GM12892 (cell line): ENCODE data around the gene TMEM202.
"Not testable (repeated sequence)": the region's sequence is repeated elsewhere in the genome, so short reads cannot be mapped to it uniquely, and the experiment has no call there.

Experiments used
- DNase-seq: peaks from one replicate; pipeline ENCODE4 v3.0.0; 2011; ENCODE audit not compliant: insufficient read length
- FAIRE-seq: peaks from 2 replicates; lab custom pipeline; 2011; peaks lifted over from hg19 to GRCh38; lab: Jason Lieb, UNC
- POLR2A ChIP-seq: IDR thresholded peaks from 2 replicates; pipeline ENCODE4 v1.6.1; 2011; ENCODE audit warnings: low read depth, low read length, control low read depth
- POLR2AphosphoS5 ChIP-seq: IDR thresholded peaks from 2 replicates; pipeline ENCODE4 v1.6.1; 2011; ENCODE audit warnings: low read depth, low read length, control low read depth
- TAF1 ChIP-seq: IDR thresholded peaks from 2 replicates; pipeline ENCODE4 v1.6.1; 2011; ENCODE audit warnings: low read depth, mild to moderate bottlenecking, control low read depth, low read length, borderline replicate concordance

TMEM202 gene

DNA sequence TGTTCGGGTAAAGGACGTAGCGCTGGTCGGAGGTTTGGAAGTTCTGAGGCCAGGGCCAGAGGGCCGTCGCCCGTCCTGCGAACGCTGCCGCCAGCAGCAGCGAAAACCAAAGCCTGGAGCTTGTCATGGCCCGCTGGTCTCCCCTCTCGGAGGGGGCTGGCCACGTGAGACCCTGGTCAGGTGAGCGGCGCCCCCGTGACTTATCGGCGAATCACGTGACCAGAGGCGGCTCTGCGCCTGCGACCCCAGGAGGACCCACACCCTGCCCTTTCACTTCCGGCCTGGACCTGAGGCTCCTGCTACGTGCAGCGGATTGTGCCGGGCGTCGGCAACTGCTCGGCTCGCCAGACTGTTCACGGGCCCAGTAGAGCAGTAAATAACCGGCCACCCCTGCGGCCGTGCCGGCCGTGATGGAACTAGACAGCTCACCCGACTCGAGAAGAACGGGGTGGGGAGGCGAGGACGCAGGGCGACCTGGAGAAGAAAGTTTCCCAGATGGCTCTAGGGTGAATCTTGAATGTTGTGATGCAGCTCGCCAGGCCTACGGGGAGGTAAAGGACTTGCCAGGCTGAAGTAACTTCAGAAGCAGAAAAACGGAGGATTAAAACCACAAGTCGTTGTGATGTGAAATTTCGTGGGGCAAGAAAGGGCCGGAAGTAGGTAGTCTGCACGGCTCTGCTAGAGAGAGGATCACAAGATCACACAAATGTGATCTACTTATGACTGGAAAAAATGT is 22.1 kb upstream of the TMEM202 start, which contains the start of gene HEXA:
TSS of gene HEXA (minus strand) at position 169 of the 736 bp plus-strand sequence. CDS start at position 127, 42 bp downstream.
- peak; percentile 96 for FAIRE-seq
- DNase-seq, result peak; percentile 91
- TF ChIP-seq POLR2A, result peak; percentile 83; the same call in 1 of the 2 replicates
- TF ChIP-seq POLR2AphosphoS5, result peak; percentile 82; the same call in 1 of the 2 replicates
- peak; percentile 72; the same call in 1 of the 2 replicates for TF ChIP-seq TAF1

DNA sequence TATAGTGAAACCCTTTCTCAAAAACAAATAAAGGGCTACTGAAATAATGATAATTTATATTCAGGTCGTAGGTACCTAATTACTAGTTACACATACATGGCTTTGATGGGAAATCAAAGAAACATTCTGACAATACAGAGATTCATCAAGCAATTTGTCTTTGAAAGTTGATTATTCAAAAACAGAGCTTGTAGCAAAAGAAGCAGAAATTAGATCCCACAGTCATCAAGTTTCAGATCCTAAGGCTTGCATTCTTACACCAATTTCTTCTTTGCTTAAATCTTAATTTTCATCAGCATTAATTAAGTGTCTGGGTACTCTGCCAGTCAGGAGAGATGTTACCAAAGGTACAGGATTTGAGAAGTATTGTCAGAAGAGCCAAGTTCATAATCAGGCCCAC is 20.8 kb upstream of the TMEM202 start:
- TF ChIP-seq POLR2AphosphoS5 (no peak), POLR2A (no peak), TAF1 (no peak)
- FAIRE-seq (no peak), DNase-seq (no peak)

DNA sequence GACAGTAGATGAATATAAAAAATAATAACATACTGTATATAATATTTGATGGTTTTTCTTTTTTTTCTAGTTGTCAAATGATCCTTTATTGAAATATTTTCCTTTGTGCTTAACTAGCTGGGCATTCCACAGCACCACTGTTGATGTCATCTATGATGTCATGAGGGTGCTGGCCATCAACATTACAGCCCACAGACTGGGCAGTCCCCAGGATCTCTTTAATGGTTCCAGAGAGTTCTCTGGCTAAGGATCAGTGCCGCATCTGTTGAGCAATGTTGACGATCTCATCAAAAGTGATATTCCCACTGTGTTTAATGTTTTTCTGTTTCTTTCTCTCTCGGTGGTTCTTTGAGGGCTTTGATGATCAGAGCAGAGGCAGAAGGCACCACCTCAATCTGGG is 19.0 kb upstream of the TMEM202 start:
- FAIRE-seq, DNase-seq: not testable (repeated sequence)

DNA sequence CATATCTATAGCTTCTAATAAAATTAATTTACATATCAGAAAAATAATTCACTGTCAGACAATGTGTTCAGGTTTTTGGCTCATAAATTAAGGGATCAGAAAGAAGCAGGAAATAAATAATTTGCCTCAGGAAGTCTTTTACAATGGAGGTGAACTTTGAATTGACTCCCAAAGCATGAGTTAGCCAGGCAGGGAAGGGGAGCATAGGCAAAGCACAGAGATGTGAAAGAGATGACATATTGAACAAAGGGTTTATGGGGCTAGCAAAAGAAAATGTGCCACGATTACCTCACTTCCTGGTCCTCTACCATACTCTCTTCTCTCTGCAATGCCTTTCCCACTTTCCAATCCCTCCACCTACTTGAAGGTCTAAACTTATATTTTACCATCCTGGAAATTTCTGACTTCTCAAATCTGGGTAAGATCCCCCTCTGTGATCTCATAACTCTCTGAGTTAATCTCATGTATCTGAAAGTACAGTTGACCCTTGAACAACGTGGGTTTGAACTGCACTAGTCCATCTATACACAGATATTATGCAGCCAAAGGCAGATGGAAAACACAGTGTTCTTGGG is 18.2 kb upstream of the TMEM202 start:
- no peak for TF ChIP-seq POLR2AphosphoS5
- TF ChIP-seq POLR2A, result no peak
- TF ChIP-seq TAF1, result no peak
- FAIRE-seq (no peak), DNase-seq (no peak)

DNA sequence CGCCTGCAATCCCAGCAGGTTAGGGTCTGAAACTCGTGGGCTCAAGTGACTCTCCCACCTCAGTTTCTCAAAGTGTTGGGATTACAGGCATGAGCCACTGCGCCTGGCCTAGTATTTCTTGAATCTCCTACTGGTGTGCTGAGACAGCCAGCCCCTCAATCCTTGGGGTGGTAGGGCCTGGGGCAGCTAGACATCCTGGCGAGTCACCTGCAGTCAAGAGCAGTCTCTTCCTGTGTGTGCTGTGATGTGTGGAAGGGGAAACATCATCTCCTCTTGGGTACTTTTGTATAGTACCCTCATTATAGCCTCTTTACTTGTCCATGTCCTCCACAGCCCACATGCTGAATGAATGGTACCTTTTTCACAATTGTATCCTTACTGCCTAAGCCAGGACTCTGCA is 17.4 kb upstream of the TMEM202 start:
- no peak for TF ChIP-seq TAF1
- TF ChIP-seq POLR2A, result no peak
- no peak for TF ChIP-seq POLR2AphosphoS5
- FAIRE-seq, result no peak
- DNase-seq, result no peak

DNA sequence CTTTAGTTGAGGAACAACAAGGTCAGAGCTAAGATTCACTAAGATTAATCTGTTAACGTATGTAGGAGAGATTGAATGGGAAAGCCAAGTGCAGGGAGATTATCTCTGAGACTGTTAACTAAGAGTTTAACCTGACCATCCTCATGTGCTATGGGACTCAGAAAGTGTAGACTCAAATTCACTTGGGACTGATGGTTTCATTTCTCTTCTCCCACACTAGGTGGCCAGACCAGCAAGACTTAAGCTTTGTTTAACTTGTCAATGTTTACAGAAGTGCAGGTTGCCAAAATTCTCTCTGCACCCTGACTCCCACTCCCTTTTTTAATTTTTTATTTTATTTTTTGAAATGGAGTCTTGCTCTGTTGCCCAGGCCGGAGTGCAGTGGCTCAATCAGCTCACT is 16.0 kb upstream of the TMEM202 start:
- FAIRE-seq (no peak), DNase-seq (no peak)

DNA sequence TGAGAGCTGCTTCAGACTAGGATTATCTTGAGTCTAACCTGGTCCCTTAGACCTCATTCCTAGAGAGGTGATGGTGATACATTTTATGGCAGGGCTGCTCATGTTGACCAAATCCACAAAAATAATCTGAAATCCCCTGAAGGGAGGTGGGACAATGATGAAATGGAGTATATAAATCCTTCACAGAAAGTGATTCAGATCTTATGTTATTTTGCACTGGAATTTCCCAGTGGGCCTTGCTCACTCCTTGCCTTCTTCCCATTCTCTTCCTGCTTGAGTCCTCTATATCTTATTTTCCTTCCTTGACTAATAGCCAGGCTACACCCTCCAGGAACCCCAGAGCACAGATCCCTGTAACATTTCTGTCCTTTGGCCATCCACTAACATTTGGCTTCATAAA is 10.4 kb upstream of the TMEM202 start:
- FAIRE-seq, result no peak
- no peak for TF ChIP-seq POLR2A
- no peak for TF ChIP-seq POLR2AphosphoS5
- no peak for TF ChIP-seq TAF1
- no peak for DNase-seq

More for the DNA sequence above, 16.0 kb upstream of the TMEM202 start:
- TF ChIP-seq TAF1, result no peak
- no peak for TF ChIP-seq POLR2AphosphoS5
- TF ChIP-seq POLR2A, result no peak

DNA sequence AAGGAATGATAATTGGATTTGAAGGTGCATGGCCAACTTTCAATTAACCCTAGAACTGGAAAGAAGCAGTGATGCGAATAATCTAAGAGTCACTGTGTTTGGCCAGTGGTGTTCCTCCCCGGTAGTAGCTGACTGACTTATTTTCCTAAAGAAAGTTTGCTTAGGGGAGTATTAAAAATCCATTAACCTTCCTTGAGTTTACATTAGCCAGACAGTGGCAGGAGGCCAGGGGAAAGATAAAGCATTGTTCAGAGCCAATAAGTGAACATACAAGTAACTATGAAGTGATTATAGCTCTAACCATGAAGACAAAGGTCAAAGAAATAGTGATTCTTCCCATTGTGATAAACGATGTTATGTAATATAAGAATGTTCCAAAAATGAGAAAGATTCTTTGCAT is 8.9 kb upstream of the TMEM202 start:
- DNase-seq (no peak), FAIRE-seq (no peak)
- no peak for TF ChIP-seq POLR2A
- no peak for TF ChIP-seq POLR2AphosphoS5
- no peak for TF ChIP-seq TAF1

DNA sequence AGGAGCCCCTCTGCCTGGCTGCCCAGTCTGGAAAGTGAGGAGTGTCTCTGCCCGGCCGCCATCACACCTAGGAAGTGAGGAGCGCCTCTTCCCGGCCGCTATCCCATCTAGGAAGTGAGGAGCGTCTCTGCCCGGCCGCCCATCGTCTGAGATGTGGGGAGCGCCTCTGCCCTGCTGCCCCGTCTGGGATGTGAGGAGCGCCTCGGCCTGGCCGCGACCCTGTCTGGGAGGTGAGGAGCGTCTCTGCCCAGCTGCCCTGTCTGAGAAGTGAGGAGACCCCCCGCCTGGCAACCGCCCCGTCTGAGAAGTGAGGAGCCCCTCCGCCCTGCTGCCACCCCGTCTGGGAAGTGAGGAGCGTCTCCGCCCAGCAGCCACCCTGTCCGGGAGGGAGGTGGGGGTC is 1.8 kb upstream of the TMEM202 start:
- FAIRE-seq, DNase-seq: not testable (repeated sequence)

DNA sequence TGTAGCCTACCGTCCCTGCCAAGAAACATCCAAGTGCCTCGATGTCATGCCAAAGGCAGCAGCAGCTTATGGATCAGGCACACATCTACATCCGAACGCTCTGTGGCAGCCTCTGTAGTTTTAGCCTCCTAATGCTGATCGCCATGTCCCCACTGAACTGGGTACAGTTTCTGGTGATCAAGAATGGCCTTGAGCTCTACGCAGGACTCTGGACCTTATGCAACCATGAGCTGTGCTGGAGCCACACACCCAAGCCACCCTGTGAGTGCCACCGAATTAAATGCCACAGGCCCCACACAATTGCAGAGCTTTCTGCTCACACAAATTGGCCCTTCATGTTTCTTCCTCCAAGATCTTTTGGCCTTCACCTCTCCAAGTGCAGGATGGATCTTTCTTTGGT is 543 bp downstream of the TMEM202 start:
- no peak for DNase-seq
- TF ChIP-seq POLR2AphosphoS5, result no peak
- TF ChIP-seq TAF1, result no peak
- no peak for TF ChIP-seq POLR2A
- FAIRE-seq, result no peak

DNA sequence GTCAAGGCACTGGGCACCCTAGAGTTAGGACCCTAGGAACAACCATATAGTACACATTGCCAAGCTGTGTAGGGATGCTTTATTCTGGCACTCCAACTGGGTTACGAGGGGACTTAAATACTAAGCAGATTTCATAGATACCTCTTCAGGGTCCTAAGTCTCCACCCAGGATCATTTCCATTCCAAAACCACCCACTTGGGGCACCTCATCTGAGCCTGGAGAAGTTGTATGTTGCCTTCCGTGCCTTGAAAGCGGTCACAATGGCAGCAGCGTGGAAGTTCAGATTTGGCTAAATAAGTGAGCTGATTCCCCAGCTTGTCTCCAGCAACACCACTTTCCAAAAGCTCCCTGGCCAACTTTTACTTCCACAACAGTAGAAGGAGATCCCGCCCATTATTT is 4.6 kb downstream of the TMEM202 start:
- no peak for DNase-seq
- FAIRE-seq, result no peak
- no peak for TF ChIP-seq POLR2A
- TF ChIP-seq POLR2AphosphoS5, result no peak
- TF ChIP-seq TAF1, result no peak

DNA sequence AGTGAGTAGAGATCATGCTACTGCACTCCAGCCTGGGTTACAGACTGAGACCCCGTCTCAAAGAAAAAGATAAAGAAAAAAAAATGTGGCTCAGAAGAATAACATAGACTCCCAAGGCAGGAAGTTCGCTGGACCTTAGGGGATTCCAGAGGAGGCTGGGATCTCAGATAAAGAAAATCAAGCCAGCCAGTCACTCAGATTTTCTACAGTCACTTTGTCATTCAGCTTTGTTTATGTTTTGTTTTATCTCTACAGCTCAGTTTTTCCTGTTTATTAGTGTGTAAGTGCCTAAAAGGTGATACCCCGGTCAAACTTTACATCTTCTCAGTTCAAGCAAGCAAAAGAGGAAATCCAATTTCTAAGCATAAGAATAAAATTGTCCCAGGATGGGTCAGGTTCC is 6.3 kb downstream of the TMEM202 start:
- no peak for FAIRE-seq
- DNase-seq, result no peak
- no peak for TF ChIP-seq POLR2A

DNA sequence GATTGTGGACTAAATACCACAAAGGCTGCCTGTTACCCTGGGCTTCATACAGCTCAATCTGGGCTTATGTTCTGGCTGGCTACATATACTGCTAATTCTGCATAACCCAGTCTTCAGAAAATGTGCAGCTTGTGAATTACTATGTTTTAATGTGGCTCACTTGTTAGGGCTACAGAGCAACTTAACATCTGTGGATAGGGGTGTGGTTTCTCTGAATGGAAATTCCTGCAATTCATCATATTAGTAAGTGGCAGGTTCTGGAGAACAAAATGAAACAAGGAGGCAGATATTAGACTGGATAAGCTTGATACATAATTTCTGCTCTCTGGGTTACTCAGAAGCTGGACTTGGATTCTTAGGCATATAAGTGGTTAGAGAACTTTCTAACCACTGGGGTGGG is 6.7 kb downstream of the TMEM202 start:
- DNase-seq (no peak), FAIRE-seq (no peak)
- TF ChIP-seq POLR2AphosphoS5 (no peak), POLR2A (no peak), TAF1 (no peak)
